Fibroblast of villous mesenchyme (primary cell): Measurements from ENCODE around the gene IER5L. TPM values are rescaled to one million over a fixed set of nuclear protein-coding genes. Genes with fewer than 3 reads are reported as not detected.

Experiments used
- DNase-seq: peaks from one replicate; pipeline ENCODE4 v3.0.0-alpha.2; 2010; ENCODE audit warnings: low read depth
- H3K4me3 ChIP-seq: 2 replicates; pipeline ENCODE4 v1.5.1; 2011; ENCODE audit warnings: low read depth, mild to moderate bottlenecking, low read length
- total RNA-seq: library from RNA; depleted of rRNA; stranded (reverse); fragments of >200 nt; gene quantifications from 2 replicates; pipeline ENCODE4 v1.2.3, GENCODE V29; 2012
- TF ChIP-seq, protein P1 (sequence below): IDR thresholded peaks from 2 replicates; pipeline ENCODE4 v1.5.1; 2012; ENCODE audit warnings: low read depth, mild to moderate bottlenecking, low read length; ENCODE audit not compliant: insufficient read depth

IER5L gene
- total RNA-seq, 1 donor, result 60.5 TPM

- DNase-seq, result no peak
- TF ChIP-seq, protein P1, sequence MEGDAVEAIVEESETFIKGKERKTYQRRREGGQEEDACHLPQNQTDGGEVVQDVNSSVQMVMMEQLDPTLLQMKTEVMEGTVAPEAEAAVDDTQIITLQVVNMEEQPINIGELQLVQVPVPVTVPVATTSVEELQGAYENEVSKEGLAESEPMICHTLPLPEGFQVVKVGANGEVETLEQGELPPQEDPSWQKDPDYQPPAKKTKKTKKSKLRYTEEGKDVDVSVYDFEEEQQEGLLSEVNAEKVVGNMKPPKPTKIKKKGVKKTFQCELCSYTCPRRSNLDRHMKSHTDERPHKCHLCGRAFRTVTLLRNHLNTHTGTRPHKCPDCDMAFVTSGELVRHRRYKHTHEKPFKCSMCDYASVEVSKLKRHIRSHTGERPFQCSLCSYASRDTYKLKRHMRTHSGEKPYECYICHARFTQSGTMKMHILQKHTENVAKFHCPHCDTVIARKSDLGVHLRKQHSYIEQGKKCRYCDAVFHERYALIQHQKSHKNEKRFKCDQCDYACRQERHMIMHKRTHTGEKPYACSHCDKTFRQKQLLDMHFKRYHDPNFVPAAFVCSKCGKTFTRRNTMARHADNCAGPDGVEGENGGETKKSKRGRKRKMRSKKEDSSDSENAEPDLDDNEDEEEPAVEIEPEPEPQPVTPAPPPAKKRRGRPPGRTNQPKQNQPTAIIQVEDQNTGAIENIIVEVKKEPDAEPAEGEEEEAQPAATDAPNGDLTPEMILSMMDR, result no peak
- no peak overlapping the region for H3K4me3 ChIP-seq
Observed at GRCh38 chr9:129183495-129184218, 5.6 kb upstream of the IER5L start.

- TF ChIP-seq, protein P1, result peak; percentile 58
- DNase-seq, result peak; percentile 38
Observed at GRCh38 chr9:129182625-129183494, 4.8 kb upstream of the IER5L start.

GRCh38 chr9:129182122-129182521, 4.1 kb upstream of the IER5L start:
- no peak for DNase-seq
- no peak overlapping the region for H3K4me3 ChIP-seq
- TF ChIP-seq, protein P1, result no peak

More at GRCh38 chr9:129182625-129183494, 4.8 kb upstream of the IER5L start:
- no peak overlapping the region for H3K4me3 ChIP-seq

DNA sequence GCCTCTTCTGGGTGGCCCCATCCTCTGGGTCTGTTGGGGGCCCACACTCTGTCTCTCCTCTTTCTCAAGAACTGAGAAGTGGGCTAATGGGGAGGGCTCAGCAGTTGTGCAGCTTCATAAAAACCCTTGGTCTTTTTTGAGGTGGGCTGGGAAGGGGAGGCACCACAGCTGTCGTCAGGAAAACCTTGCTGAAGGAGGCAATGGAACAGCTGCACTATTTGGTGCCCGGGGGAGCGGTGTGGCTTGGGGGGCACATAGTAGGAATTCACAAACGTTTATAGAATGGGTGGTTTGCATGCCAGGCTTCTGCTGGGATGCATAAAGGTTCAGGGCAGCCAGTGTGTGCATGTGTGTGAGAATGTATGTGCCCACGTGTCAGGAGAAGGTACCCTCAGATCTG, 3.2 kb upstream of the IER5L start:
- TF ChIP-seq, protein P1, result no peak
- no peak overlapping the region for H3K4me3 ChIP-seq
- no peak for DNase-seq

DNA sequence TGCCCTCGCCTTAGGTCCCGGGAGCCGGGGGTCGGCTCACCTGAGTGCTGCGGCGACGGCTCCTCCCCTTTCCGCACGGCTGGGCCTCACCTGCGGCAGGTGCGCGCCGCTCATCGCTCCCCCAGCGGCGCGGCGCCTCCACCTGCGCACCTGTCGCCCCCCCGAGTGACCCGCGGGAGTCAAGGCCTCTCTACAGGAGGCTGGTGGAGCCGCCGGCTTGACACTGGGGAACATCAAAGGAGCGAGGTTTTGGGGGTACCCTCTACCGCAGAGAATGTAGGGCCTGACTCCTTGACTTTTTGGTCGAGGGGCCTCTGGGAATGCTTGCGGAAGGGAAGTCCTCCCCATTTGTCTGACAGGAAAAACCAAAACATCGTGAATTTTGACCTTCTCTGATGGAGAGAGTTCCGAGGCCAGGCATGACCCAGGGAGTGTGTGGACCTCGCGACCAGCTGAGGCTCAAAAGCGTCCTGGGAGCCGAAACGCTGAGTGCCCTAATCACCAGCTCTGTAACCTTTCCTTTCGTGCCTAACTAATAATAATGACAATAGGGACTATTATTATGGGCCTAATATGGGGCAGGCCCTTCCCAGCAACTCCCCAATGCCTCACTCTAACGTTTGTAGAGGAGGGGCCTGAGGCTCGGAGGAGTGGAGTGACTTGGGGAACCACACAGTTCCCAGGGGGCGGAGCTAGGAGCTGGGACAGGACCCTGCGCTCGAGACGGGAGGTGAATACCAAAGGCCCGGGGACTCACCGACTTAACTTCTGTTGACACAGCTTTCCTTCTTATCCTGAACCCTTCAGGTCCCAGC, 714 bp upstream of the IER5L start:
- H3K4me3 ChIP-seq, result peak overlapping the region; percentile 35
- DNase-seq, result no peak
- TF ChIP-seq, protein P1, result no peak

DNA sequence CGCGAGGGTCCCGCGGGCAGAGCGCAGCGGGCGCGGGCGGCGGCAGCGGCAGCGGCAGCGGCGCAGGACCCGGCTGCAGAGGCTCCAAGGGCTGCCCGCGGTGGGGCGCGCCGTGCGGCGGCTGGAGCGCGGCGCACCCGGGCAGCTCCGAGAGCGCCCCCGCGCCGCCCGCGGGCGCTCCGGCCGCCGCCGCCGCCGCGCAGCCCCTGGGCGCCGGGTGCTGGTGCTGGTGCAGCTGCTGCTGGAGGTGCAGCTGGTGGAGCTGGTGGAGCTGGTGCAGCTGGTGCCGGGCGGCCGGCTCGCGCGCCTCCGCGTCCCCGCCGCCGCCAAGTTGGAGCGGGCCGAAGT, 644 bp downstream of the IER5L start:
- TF ChIP-seq, protein P1, result no peak
- no peak for DNase-seq
- H3K4me3 ChIP-seq, result peak overlapping the region; percentile 91
